ENCODE measurements around the gene MIOS.

The MIOS gene

GRCh38 chr7:7573701-7574100, 7.0 kb downstream of the MIOS start:
- Histone ChIP-seq H3K9me3 (ENCODE audit: insufficient read depth, low read depth, low read length) (no peaks in the 10 kb centered on the region), H3K4me2 (ENCODE audit: low read depth, low read length, poor library complexity, severe bottlenecking) (peak overlapping the region; percentile 9), H3K36me3 (ENCODE audit: insufficient read depth, low read length) (no peaks in the 10 kb centered on the region), H3K4me3 (ENCODE audit: low read length, poor library complexity, severe bottlenecking) (no peak overlapping the region), H3K9me2 (replicated peaks; ENCODE audit: low read depth, low read length) (no peaks in the 10 kb centered on the region), H2AFZ (ENCODE audit: low read length) (no peak overlapping the region), H3F3A (ENCODE audit: low read depth) (no peaks in the 10 kb centered on the region; the same call in 1 of the 2 replicates), H3K4me1 (ENCODE audit: insufficient read depth, low read length, poor library complexity, severe bottlenecking) (peaks cover 58% of the 10 kb centered on the region), H4K20me1 (ENCODE audit: insufficient read depth, low read length, poor library complexity, severe bottlenecking) (peaks cover 10% of the 10 kb centered on the region), H3K79me2 (ENCODE audit: insufficient read depth, low read length) (peaks cover 48% of the 10 kb centered on the region), H3K9ac (ENCODE audit: low read depth, low read length, poor library complexity, severe bottlenecking) (no peak overlapping the region), H3K27me3 (ENCODE audit: insufficient read depth, low read length, poor library complexity, severe bottlenecking) (no peaks in the 10 kb centered on the region)
- no peak for TF ChIP-seq CTCF (conservative IDR thresholded peaks at IDR 0.05; ENCODE audit: low read length)
- TF ChIP-seq EZH2phosphoT487 (IDR thresholded peaks at IDR 0.05; ENCODE audit: borderline replicate concordance) = no peak

GRCh38 chr7:7576344-7576743, 9.7 kb downstream of the MIOS start:
- H3K9me2 ChIP-seq (replicated peaks; ENCODE audit: low read depth, low read length) = no peaks in the 10 kb centered on the region

GRCh38 chr7:7577888-7578287, 11.2 kb downstream of the MIOS start:
- H3K79me2 ChIP-seq (ENCODE audit: insufficient read depth, low read length) = peaks cover 10% of the 10 kb centered on the region
- H3K27me3 ChIP-seq (ENCODE audit: insufficient read depth, low read length, poor library complexity, severe bottlenecking) = no peaks in the 10 kb centered on the region
- TF ChIP-seq CTCF (conservative IDR thresholded peaks at IDR 0.05; ENCODE audit: low read length) (no peak), EZH2phosphoT487 (IDR thresholded peaks at IDR 0.05; ENCODE audit: borderline replicate concordance) (no peak)
- H3K4me3 ChIP-seq (ENCODE audit: low read length, poor library complexity, severe bottlenecking) = no peak overlapping the region
- H3K36me3 ChIP-seq (ENCODE audit: insufficient read depth, low read length) = no peaks in the 10 kb centered on the region
- H4K20me1 ChIP-seq (ENCODE audit: insufficient read depth, low read length, poor library complexity, severe bottlenecking) = no peaks in the 10 kb centered on the region
- H3K4me2 ChIP-seq (ENCODE audit: low read depth, low read length, poor library complexity, severe bottlenecking) = no peak overlapping the region
- H3K9me3 ChIP-seq (ENCODE audit: insufficient read depth, low read depth, low read length) = no peaks in the 10 kb centered on the region
- H3K4me1 ChIP-seq (ENCODE audit: insufficient read depth, low read length, poor library complexity, severe bottlenecking) = peaks cover 26% of the 10 kb centered on the region
- H2AFZ ChIP-seq (ENCODE audit: low read length) = no peak overlapping the region
- no peaks in the 10 kb centered on the region for H3K9me2 ChIP-seq (replicated peaks; ENCODE audit: low read depth, low read length)
- H3K9ac ChIP-seq (ENCODE audit: low read depth, low read length, poor library complexity, severe bottlenecking) = no peak overlapping the region
- 0 out of 2 replicates have a peak, but pooled peaks cover 4% of the 10 kb centered on the region for H3F3A ChIP-seq (ENCODE audit: low read depth)

More at GRCh38 chr7:7576344-7576743, 9.7 kb downstream of the MIOS start:
- H3K36me3 ChIP-seq (ENCODE audit: insufficient read depth, low read length) = no peaks in the 10 kb centered on the region
- H2AFZ ChIP-seq (ENCODE audit: low read length) = no peak overlapping the region
- no peak overlapping the region for H3K4me3 ChIP-seq (ENCODE audit: low read length, poor library complexity, severe bottlenecking)
- H3F3A ChIP-seq (ENCODE audit: low read depth) = no peaks in the 10 kb centered on the region
- H3K9me3 ChIP-seq (ENCODE audit: insufficient read depth, low read depth, low read length) = no peaks in the 10 kb centered on the region
- TF ChIP-seq CTCF (conservative IDR thresholded peaks at IDR 0.05; ENCODE audit: low read length) = no peak
- TF ChIP-seq EZH2phosphoT487 (IDR thresholded peaks at IDR 0.05; ENCODE audit: borderline replicate concordance) = no peak
- H3K4me1 ChIP-seq (ENCODE audit: insufficient read depth, low read length, poor library complexity, severe bottlenecking) = peaks cover 32% of the 10 kb centered on the region
- H3K27me3 ChIP-seq (ENCODE audit: insufficient read depth, low read length, poor library complexity, severe bottlenecking) = no peaks in the 10 kb centered on the region
- peaks cover 23% of the 10 kb centered on the region for H3K79me2 ChIP-seq (ENCODE audit: insufficient read depth, low read length)
- H4K20me1 ChIP-seq (ENCODE audit: insufficient read depth, low read length, poor library complexity, severe bottlenecking) = peaks cover under 1% of the 10 kb centered on the region
- H3K4me2 ChIP-seq (ENCODE audit: low read depth, low read length, poor library complexity, severe bottlenecking) = peak overlapping the region; percentile 29
- no peak overlapping the region for H3K9ac ChIP-seq (ENCODE audit: low read depth, low read length, poor library complexity, severe bottlenecking)
